ENCODE results near the gene RPA1. TPM values are rescaled to one million over a fixed set of nuclear protein-coding genes. Genes with fewer than 3 reads are reported as not detected.

RPA1 gene
- total RNA-seq, 4 donors from 2014 or later = 24.0 to 37.2 (median 26.4) TPM

DNA sequence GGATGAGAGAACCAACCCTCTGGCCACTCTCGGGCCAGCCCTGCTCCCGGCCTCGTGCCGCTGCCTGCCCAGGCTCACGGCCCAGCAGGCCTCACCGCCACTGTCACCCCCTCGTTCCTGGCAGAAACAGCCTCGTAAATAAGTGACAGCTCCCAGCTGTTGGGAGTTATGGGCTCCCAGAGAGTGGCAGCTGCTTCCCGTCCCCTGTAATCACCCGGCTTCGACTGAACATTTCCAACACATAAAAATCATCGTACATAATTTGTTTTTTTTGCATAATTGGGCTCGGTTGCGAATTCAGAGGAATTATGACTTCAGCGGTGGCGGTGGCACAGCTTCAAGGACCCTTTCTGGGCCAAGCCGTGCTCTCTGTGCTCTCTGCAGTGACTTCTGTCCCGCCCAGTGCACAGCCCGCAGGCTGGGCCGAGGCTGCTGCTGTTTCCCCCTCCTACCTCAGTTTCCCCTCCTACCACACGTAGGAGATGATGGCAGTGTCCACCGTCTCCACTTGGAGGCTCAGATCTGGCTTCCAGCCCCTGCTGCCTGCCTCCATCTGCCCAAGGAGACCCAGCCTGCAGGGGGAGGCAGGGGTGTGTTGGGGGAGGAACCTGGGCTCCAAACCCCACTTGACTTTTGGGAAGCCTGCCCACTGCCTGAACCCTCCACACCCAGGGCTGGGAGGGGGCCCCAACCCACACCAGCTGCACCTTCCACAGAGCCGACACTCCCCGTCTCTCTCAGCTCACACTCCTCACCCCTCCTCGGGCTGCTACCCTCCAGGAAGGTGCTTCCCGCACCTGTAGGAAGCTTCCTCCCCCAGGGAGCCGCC lies 110.4 kb downstream of the RPA1 start:
- Histone ChIP-seq H3K4me3 (replicated peaks in 1 of 3) (no peak overlapping the region), H3K27ac (no peak overlapping the region), H3K27me3 (no peaks in the 10 kb centered on the region), H3K9me3 (no peaks in the 10 kb centered on the region), H3K36me3 (no peaks in the 10 kb centered on the region), H3K4me1 (no peaks in the 10 kb centered on the region)
- DNase-seq = no peak
- WGBS, 2 donors = 68 to 80% methylated on average over 24 to 25 of the region's 27 CpGs
- TF ChIP-seq, protein P1, sequence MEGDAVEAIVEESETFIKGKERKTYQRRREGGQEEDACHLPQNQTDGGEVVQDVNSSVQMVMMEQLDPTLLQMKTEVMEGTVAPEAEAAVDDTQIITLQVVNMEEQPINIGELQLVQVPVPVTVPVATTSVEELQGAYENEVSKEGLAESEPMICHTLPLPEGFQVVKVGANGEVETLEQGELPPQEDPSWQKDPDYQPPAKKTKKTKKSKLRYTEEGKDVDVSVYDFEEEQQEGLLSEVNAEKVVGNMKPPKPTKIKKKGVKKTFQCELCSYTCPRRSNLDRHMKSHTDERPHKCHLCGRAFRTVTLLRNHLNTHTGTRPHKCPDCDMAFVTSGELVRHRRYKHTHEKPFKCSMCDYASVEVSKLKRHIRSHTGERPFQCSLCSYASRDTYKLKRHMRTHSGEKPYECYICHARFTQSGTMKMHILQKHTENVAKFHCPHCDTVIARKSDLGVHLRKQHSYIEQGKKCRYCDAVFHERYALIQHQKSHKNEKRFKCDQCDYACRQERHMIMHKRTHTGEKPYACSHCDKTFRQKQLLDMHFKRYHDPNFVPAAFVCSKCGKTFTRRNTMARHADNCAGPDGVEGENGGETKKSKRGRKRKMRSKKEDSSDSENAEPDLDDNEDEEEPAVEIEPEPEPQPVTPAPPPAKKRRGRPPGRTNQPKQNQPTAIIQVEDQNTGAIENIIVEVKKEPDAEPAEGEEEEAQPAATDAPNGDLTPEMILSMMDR (IDR thresholded peaks at IDR 0.05) = no peak
- no peak for TF ChIP-seq POLR2A (IDR thresholded peaks at IDR 0.05)
- intact Hi-C loops (cut with DNase I) = no loop called here

DNA sequence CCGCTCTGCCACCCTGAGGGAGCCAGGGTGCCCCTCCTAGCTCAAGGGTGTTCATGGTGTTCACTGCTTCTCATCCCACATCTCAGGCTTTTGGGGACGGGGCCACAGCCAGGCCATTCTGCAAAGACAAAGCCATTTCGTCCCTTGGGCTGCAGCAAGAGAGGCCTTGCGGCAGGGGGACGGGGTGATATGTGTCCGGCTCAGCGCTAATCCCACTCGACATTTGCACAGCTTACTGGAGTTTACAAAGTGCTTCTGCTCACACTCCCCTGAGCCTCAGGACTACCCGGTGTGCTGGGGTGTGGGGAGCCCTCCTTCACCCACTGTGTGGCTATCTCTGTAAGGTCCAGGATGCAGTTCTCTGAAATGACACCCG lies 111.0 kb downstream of the RPA1 start:
- no peak overlapping the region for H3K4me3 ChIP-seq (replicated peaks in 1 of 3)
- WGBS, 2 donors = 69 to 84% methylated on average over 10 of the region's 10 CpGs
- no peak for DNase-seq
- no peaks in the 10 kb centered on the region for H3K4me1 ChIP-seq
- H3K36me3 ChIP-seq = no peaks in the 10 kb centered on the region
- no peaks in the 10 kb centered on the region for H3K27me3 ChIP-seq
- intact Hi-C loops (cut with DNase I) = no loop called here
- no peaks in the 10 kb centered on the region for H3K9me3 ChIP-seq
- H3K27ac ChIP-seq = no peak overlapping the region
- TF ChIP-seq, protein P1 (IDR thresholded peaks at IDR 0.05) = no peak
- no peak for TF ChIP-seq POLR2A (IDR thresholded peaks at IDR 0.05)

DNA sequence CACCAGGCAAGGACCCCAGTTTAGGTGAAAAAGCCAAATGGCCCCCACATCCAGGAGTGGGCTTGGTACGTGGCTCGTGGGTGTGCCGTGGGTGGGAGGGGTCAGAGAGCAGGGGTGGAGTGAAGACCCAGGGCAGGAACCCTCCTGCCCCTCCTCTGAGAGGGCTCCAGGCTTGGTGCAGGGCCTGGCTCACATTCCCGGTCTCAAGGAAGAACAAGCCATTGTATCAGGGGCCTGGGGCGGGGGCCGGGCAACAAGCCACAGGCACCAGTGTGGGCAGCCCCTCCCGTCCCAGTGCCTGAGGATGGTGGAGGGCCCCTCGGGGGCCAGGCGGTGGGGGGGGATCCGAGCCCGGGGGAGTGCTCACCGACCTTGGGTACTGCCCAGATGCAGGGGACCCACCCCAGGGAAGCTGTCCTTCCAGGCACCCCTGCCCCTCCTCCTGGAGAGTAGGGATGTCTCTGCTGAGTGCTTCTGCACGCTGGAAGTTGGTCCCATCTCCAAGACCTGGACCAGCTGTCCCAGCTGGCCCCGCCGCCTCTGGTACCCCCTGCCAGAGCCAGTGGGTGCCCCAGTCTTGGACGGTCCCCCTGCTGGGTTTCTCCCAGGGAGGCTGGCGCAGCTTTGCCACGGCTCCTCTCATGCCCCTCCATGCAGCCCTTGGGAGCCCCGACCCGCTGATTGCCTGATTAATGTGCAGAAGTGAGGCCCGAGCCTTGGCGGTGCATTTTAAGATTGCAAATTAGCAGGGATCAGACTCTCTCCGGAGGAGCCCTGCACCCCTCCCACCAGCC lies 111.7 kb downstream of the RPA1 start:
- no peaks in the 10 kb centered on the region for H3K4me1 ChIP-seq
- intact Hi-C loops (cut with DNase I) = no loop called here
- H3K9me3 ChIP-seq = no peaks in the 10 kb centered on the region
- DNase-seq = no peak
- no peaks in the 10 kb centered on the region for H3K27me3 ChIP-seq
- H3K27ac ChIP-seq = no peak overlapping the region
- H3K4me3 ChIP-seq (replicated peaks in 1 of 3) = no peak overlapping the region
- no peaks in the 10 kb centered on the region for H3K36me3 ChIP-seq
- WGBS, 2 donors = 66 to 74% methylated on average over 13 to 14 of the region's 23 CpGs
- TF ChIP-seq POLR2A (IDR thresholded peaks at IDR 0.05) = no peak
- TF ChIP-seq, protein P1 (IDR thresholded peaks at IDR 0.05) = no peak

DNA sequence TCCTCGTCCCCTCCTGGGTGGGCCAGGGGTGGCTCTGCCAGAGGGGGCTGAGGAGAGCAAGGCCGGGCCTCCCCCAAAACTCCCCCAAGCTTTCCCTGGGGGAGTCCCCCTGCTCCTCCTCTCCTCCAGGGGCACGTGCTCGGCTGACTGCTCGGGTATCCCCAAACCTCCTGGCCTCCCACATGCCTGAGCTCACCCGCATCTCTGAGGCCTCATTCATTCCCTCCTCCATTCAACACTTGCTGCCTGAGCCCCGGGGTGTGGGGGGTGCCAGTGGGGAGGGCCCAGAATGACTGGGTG lies 112.2 kb downstream of the RPA1 start:
- intact Hi-C loops (cut with DNase I) = no loop called here
- H3K36me3 ChIP-seq = no peaks in the 10 kb centered on the region
- WGBS, 2 donors = 81 to 84% methylated on average over 7 of the region's 7 CpGs

More for the DNA sequence above, 112.2 kb downstream of the RPA1 start:
- TF ChIP-seq POLR2A (IDR thresholded peaks at IDR 0.05) = no peak
- TF ChIP-seq, protein P1 (IDR thresholded peaks at IDR 0.05) = no peak
- DNase-seq = no peak
- no peaks in the 10 kb centered on the region for H3K4me1 ChIP-seq
- H3K27me3 ChIP-seq = no peaks in the 10 kb centered on the region
- H3K4me3 ChIP-seq (replicated peaks in 1 of 3) = no peak overlapping the region
- H3K9me3 ChIP-seq = no peaks in the 10 kb centered on the region
- no peak overlapping the region for H3K27ac ChIP-seq
